DMS53 treated with DMSO at 0.1 percent for 48 hours (cell line): ENCODE results near the gene DOCK9.
"Not testable (repeated sequence)": the region's sequence is repeated elsewhere in the genome, so short reads cannot be mapped to it uniquely, and the experiment has no call there.

Experiments
- DNase-seq: peaks from one replicate; lab custom pipeline; 2025; ENCODE audit not compliant: unreplicated experiment; lab: John Stamatoyannopoulos, UW

DOCK9 gene

DNA sequence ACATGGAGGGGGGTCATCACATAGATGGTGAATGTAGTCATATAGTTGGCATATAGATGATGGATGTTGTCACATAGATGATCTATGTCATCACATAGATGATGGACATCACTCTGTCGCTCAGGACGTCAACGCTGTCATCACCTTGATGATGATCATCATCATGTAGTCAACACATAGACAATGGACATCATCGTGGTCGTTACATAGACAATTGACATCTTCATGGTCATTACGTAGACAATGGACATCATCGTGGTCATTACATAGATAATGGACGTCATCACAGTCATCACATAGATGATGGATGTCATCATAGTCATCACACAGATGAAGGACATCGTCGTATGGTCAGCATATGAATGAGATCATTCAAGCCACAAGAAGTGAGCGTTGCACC is 196.8 kb downstream of the DOCK9 start:
- DNase-seq = no peak

DNA sequence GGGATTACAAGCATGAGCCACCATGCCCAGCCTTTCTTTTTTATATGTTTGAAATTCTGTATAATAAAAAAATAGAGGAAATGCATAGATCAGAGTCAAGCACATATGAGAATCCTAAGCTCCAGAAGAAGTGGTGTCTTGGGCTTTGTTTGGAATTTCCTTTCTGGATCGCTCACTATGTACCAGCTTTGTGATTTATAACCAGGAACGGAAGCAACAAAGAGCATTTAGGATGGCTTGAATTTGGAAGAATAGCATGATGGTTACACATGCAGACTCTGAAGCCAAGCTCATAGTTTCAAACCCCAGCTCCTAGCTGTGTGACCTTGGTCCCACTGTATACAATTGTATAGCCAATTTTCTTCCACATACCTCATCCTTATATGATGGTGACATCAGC is 197.4 kb downstream of the DOCK9 start:
- no peak for DNase-seq

DNA sequence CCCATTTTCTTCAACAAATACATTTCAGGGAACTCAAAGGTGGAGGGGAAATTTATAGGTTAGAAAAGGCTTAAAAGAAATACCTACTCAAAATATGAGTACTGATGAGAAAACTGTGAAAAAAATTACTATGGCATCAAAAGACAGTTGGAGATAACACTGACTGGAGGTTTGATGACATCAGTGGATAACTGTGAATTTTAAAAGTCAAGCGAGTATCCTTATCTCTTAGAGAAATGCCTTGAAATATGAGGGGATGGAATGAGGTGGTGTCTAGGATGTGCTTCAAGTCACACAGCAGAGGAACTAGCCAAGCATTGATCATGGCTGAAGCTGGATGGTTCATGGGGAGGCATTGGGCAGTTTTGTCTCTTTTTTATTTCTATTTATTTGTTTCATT is 198.2 kb downstream of the DOCK9 start:
- DNase-seq = no peak

DNA sequence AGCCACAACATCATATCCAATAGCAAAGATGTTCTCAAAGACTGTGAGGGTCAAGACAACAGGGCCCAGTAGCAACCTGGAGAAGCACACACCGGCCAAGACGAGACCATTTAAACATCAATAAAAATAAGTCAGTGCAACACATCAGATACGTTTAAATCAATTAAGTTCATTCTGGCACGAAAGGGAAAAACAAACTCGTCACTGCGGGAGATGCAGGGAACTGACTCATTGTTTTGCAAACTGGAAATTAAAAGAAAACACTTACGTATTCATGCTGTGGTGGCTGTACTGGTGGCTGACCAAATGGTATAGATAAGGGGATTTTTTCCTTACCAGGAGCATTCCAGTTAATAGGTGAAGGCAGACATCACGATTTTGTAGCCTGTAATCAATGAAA is 199.1 kb downstream of the DOCK9 start:
- DNase-seq = no peak

DNA sequence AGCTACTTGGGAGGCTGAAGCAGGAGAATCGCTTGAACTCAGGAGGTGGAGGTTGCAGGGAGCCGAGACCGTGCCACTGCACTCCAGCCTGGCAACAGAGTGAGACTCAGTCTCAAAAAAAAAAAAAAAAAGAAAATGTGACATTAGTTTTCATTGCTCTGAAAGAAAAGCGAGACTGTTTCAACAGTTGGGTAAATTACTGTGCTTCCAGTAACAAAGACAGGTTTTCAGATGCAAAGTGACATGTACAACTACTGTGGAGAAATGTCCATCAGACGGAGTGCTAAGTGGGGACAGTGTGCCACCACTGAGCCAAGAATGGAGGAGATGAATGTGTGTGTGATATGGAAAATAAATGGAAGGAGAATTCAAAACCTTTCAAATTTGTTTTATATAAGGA is 201.2 kb downstream of the DOCK9 start:
- DNase-seq = no peak

DNA sequence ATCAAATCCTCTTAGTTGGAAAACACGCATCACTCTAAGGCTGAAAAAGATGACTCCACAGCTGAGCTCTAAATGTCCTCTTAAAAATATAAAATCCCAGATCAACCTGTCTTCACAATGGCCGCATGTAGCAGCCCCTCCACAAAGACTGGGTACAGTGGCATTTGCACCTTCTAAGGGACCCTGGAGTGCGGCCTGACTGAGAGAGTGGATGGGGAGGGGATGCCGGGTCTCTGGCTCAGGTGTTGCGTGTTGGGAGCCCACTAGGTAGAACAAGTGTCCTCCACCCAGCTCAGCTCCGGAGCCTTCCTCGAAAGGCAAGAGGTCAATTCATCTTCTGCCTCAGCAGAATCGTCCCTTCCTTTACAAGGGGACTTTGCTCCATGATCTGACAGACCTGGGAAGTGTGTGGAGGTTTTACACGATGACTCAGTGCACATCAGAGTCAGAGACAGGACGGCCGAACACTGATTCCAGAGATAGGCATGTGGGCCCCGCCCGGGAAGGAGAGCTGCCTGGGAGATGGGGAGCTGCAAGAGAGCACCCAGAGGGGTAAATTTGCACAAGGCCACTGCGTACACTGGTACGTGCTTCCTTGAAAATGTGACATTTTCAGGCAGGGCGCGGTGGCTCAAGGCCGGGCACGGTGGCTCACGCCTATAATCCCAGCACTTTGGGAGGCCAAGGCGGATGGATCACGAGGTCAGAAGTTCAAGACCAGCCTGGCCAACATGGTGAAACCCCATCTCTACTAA is 201.8 kb downstream of the DOCK9 start:
- no peak for DNase-seq

DNA sequence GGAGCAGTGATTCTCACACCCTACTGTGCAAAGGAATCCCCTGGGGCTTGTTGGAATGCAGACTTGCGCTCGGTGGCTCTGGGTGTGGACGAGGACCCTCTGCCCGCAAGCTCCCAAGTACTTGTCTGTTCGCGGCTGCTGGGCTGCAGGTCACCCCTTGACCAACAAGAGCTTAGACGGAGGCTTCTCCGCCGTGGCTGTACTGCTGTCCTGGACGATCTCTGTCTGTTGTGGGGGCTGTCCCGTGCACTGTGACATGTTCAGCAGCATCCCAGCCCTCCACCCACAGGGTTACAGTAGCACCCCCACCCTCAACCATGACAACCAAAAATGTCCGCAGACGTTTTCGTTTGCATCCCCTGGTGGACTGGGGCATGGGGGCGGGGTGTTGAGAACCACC is 202.5 kb downstream of the DOCK9 start:
- DNase-seq = no peak

DNA sequence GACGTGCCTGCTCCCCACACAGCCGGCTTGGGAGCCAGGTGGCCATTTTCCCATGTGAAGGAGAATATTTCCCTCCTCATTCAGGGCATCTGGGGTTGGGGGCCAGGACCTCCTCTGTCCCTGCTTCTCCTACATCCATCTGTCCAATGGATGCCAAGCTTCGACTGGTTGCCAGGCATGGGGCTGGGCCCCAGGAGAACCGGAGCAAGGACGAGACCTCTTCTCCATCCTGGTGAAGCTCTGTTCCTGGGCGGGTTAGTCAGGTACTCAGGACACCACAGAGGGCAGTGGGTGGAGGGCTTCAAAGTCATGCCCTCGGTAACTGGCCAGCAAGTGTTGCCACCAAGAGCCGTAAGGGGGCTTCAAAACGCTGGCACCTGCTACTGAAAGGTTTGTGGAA is 203.1 kb downstream of the DOCK9 start:
- no peak for DNase-seq

DNA sequence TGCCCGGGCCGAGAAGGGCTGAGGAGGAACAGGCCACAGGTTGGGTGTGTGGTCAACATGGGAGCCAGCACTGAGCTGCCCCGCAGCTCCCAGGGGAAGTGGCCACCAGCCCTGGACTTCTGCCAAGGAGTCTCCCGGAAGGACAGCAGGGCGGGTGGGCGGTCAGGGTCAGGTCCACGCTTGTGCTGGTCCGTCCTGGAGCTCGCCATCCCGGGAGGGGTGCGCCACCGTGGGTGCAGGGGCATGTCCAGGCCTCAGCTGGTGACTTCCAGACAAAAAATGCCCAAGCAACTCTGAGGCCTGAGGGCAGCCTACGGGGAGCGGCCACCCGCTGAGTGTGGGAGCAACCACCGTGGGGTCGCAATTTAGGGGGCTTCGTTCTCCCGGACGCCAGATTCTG is 203.9 kb downstream of the DOCK9 start:
- no peak for DNase-seq

DNA sequence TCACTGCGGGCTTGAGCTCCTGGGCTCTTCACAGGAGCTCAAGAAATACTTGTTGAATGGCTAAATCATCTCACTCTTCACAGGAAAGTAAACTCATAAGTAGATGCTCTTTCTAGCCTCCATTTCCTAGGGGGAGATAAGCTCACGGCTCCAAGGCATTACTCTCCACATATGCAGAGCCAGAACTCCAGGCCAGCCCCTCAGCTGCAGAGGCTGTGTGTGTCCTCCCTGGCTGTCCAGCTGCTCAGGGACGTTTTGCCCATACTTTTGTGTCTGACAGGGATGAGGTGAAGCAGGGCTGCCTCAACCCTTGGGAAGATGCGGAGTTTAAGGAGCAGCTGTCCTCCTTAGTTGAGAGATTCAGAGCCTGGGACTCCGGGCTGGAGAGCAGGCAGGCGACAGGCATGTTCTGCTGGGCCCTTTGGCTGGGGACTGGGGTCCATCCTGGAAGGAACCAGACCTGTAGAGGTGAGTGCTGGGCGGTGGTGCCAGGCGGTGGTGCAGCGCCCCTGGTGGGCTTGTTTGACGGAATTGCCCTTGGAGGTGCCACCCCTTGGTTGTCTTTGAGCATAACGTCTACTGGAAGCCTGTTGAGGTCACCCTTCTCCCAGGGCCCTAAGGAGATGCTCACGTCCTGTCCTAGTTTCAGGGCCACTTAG is 204.9 kb downstream of the DOCK9 start:
- no peak for DNase-seq

DNA sequence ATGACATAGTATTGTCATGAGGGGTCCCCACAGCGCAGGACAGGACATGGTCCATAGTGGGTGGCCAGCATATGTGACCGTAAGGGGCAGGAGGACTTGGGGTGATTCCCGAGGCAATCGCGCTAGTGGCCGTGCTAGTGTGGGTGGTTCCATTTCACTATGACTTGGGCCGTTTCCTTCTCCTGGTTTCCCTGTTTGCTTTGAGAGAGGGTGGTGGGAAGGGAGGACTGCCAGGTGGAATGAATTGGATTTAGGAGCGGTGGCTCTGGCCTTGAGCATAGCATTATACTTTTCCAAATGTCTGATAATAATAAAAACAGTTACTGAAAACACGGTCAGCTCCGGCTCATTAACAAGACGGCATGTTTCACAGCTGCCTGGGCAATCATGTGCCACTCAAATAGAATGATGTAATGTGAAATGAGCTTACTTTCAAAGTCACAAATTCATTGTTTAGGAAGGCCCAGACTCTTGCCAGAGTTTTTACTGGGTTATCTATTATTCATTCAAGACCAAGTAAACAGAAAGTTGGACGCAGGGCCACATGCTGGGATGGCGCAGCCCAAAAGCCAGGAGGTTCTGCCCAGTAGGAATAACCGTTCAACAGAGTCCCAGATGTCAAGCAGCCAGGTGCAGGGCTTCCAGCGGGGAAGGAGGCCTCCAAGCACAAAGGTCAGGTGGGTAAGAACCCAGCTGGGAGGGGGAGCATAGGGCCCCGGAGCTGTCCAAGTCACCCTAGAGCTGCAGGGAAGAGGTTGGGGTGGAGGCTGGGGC is 205.8 kb downstream of the DOCK9 start:
- DNase-seq = no peak

DNA sequence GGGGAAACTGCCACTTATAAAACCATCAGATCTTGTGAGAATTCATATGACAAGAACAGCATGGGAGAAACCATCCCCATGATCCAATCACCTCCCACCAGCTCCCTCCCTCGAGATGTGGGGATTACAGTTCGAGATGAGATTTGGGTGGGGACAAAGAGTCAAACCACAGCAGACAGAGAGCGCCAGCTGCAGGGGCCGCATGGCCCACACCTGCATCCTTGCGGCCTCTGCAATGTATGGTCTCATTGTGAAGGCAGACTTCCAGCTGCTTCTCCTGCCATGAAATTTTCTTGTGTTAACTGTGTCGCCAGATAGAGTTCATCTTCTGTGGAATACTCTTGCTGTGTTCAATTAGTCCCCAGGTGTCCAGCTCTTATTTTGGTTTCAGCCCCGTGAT is 208.1 kb downstream of the DOCK9 start:
- no peak for DNase-seq

DNA sequence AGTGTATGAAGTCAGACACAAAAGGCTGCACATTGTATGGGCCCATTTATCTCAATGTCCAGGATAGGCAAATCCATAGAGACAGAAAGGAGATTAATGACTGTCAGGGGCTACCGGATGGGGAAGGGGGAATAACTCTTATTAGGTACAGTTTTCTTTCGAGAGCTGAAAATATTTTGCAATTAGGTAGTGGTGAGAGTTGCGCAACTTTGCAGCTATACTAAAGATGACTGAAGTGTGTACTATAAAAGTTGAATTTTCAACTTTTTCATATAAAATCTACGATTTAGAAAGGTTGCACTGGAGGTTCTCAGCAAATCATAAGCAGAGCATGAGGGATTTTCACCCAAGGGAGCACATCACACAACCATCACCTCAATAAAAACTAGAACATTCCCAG is 209.3 kb downstream of the DOCK9 start:
- no peak for DNase-seq

DNA sequence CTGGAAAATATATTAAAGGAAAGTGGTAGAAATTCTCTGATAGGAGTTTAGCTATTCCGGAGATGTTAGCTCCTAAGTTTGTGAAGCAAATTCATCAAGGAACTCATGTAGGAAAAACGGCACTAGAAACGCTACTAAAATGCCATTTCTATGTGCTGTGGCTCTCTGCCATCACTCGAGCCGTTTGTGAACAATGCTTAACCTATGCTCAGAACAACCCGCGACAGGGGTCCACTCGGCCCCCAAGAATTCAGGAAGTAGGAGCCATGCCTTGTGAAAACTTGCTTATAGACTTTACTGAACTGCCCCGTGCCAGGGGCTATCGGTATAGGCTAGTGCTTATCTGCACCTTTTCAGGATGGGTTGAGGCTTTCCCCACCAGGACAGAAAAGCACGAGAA is 211.2 kb downstream of the DOCK9 start:
- DNase-seq = no peak

DNA sequence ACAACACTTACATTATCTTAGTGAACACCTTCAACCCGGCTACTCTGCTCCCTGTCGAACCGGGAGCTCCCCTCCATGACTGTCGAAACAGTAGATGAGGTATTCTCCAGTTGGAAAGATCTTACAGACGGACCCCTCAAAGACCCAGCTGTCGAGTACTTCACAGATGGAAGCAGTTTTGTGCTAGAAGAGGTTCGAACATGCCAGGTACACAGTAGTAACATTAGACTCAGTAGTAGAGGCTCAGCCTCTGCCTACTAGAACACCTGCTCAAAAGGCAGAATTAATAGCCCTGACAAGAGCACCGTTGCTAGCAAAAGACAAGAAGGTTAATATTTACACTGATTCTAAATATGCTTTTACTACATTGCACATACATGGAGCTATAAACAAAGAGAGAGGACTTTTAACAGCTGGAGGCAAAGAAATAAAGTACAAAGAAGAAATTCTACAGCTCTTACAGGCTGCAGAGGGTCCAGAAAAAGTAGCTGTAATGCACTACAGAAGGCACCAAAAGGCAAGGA is 211.8 kb downstream of the DOCK9 start:
- DNase-seq = no peak

DNA sequence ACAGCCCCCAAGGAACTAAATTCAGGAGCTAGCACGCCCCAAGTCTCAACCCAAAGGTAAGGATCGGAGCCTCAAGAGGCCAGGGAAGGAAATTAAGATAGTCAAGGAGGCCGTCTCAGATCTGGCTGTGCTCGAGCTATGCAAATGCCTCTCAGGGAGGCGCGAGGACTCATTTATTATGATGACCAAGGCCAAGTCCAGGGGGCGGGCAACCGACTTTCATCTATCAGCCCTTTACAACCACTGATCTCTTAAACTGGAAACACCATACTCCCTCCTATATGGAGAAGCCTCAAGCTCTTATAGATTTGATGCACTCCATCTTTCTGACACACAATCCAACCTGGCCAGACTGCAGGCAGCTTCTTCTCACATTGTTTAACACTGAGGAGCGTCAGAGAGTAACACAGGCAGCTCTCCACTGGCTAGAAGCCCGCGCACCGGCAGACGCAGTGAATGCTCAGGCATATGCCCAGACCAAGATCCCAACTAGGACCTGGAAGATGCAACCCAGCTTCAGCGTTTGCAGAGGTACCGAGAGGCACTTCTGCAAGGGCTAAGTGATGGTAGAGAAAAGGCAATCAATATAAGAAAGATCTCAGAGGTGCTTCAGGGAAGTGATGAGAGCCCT is 215.8 kb downstream of the DOCK9 start:
- no peak for DNase-seq

DNA sequence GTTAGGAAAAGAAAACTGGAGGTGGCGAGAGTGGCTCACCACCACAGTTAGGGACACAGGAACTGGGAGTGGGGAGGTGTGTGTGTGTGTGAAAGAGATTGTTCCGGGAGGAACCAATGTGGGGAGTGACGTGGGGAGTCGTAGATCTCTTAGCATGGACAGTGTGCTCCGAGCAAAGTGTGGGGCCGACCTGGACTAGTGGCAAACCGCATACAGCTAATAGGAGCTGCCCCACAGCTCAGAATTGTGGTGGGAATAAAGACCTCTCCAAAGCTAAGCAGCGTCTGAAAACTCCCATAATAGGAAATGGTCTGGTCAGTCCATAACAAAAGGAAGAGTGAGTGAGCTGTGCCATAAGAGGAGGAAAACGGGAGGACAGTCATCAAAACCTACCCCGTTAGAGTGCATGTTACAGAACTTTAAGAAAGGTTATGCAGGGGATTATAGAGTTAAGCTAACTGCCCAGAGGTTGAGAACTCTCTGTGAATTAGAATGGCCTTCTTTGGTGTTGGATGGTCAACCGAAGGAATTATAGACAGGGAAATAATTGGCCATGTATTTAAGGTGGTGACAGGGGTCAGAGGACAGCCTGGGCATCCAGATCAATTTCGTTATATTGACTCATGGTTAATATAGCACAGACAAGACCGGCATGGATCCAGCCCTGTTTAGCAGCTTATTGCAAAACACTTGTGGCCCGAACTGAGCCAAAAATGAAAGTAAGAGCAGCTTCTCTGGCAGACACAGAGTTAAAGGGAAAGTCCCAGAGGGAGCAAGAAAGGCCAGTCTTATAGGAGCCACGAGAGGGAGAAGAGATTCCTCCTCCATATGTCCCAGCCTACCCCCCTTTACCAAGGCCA is 216.5 kb downstream of the DOCK9 start:
- DNase-seq = no peak

DNA sequence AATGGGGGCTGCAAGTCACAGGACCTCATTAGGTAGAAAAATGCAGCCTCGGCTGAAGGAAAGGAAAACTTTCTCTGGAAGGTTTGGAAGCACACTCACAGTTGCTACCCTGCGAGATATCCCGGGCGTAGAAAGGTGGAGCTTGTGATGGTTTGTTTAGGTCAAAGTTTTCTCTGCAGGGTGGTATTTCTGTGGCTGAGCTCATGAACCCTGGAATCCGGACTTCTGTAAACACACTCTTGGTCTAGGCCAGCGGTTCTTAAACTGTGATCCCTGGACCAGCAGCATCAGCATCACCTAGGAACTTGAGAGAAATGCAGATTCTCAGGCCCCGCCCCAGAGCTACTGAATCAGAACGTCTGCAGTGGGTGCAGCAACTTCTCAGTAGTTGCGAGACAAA is 222.1 kb downstream of the DOCK9 start:
- DNase-seq = no peak

DNA sequence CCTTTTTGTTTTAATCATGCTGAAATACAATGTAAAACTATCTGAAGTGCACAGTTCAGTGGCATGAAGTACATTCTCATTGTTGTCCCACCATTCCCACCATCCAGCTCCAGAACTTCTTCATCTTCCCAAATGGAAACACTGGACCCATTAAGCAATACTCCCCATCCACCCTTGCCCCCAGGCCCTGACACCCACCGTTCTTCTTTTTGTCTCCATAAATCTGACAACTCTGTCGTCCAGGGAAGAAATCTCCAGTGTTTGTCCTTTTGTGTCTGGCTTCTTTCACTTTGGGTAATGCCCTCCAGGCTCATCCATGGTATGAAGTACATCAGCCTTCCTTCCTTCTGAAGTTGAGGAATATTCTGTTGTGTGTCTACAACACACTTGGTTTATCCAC is 222.7 kb downstream of the DOCK9 start:
- no peak for DNase-seq

DNA sequence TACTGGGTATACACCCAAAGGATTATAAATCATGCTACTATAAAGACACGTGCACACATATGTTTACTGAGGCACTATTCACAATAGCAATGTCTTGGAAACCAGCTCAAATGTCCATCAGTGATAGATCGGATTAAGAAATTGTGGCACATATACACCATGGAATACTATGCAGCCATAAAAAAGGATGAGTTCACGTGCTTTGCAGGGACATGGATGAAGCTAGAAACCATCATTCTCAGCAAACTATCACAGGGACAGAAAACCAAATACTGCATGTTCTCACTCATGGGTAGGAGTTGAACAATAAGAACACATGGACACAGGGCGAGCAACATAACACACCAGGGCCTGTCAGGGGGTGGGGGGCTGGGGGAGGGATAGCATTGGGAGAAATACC is 223.4 kb downstream of the DOCK9 start:
- not testable (repeated sequence) for DNase-seq
